ENCODE measurements around the gene GALC. TPM values are rescaled to one million over a fixed set of nuclear protein-coding genes. Genes with fewer than 3 reads are reported as not detected.

GALC gene
- 1 to 10 TPM; 2.6 to 2.8 TPM for polyA plus RNA-seq

GRCh38 chr14:87992718-87993628, at the start of gene GALC:
Gene GALC, minus strand, starts transcription at chr14:87993182. Its CDS starts 18 bp downstream, at chr14:87993164.
- WGBS, 2 donors = 3% methylated on average over 61 to 83 of the region's 83 CpGs
- no peaks in the 10 kb centered on the region for H3K36me3 ChIP-seq (ENCODE audit: control insufficient read depth in 2 of 2, insufficient read depth in 2 of 2, low read length in 1 of 2)

GRCh38 chr14:88040146-88040545, 47.2 kb upstream of the GALC start:
- Histone ChIP-seq H3K4me3 (ENCODE audit: low read depth in 1 of 2, low read length in 2 of 2) (no peak overlapping the region), H3K27ac (ENCODE audit: low read depth in 2 of 2, low read length in 1 of 2) (no peak overlapping the region), H3K36me3 (ENCODE audit: control insufficient read depth in 2 of 2, insufficient read depth in 2 of 2, low read length in 1 of 2) (no peaks in the 10 kb centered on the region), H3K4me1 (ENCODE audit: control insufficient read depth in 2 of 2, insufficient read depth in 2 of 2, low read length in 1 of 2) (no peaks in the 10 kb centered on the region), H3K9me3 (ENCODE audit: control insufficient read depth in 2 of 2, insufficient read depth in 1 of 2, low read depth in 1 of 2, low read length in 1 of 2) (peaks cover 0 to 4% of the 10 kb centered on the region in 2 donors), H3K27me3 (ENCODE audit: control insufficient read depth in 1 of 2, insufficient read depth in 2 of 2, low read length in 2 of 2) (no peaks in the 10 kb centered on the region)
- 67 to 80% methylated on average over 1 of the region's 1 CpG for WGBS, 2 donors

More at GRCh38 chr14:87992718-87993628, at the start of gene GALC:
- Histone ChIP-seq H3K27me3 (ENCODE audit: control insufficient read depth in 1 of 2, insufficient read depth in 2 of 2, low read length in 2 of 2) (no peaks in the 10 kb centered on the region), H3K4me3 (ENCODE audit: low read depth in 1 of 2, low read length in 2 of 2) (peak within 1 kb of the TSS; percentile 74 to 85), H3K9me3 (ENCODE audit: control insufficient read depth in 2 of 2, insufficient read depth in 1 of 2, low read depth in 1 of 2, low read length in 1 of 2) (no peaks in the 10 kb centered on the region), H3K27ac (ENCODE audit: low read depth in 2 of 2, low read length in 1 of 2) (peak within 1 kb of the TSS; percentile 86 to 93), H3K4me1 (ENCODE audit: control insufficient read depth in 2 of 2, insufficient read depth in 2 of 2, low read length in 1 of 2) (peaks cover 0 to 2% of the 10 kb centered on the region in 2 donors)

GRCh38 chr14:88039197-88039596, 46.2 kb upstream of the GALC start:
- no peaks in the 10 kb centered on the region for H3K4me1 ChIP-seq (ENCODE audit: control insufficient read depth in 2 of 2, insufficient read depth in 2 of 2, low read length in 1 of 2)
- no peak overlapping the region for H3K27ac ChIP-seq (ENCODE audit: low read depth in 2 of 2, low read length in 1 of 2)
- WGBS, 2 donors = 63 to 64% methylated on average over 3 of the region's 3 CpGs
- no peaks in the 10 kb centered on the region for H3K36me3 ChIP-seq (ENCODE audit: control insufficient read depth in 2 of 2, insufficient read depth in 2 of 2, low read length in 1 of 2)
- no peaks in the 10 kb centered on the region for H3K27me3 ChIP-seq (ENCODE audit: control insufficient read depth in 1 of 2, insufficient read depth in 2 of 2, low read length in 2 of 2)
- H3K9me3 ChIP-seq (ENCODE audit: control insufficient read depth in 2 of 2, insufficient read depth in 1 of 2, low read depth in 1 of 2, low read length in 1 of 2) = peaks cover 0 to 4% of the 10 kb centered on the region in 2 donors
- H3K4me3 ChIP-seq (ENCODE audit: low read depth in 1 of 2, low read length in 2 of 2) = no peak overlapping the region

- Histone ChIP-seq H3K27me3 (ENCODE audit: control insufficient read depth in 1 of 2, insufficient read depth in 2 of 2, low read length in 2 of 2) (no peaks in the 10 kb centered on the region), H3K36me3 (ENCODE audit: control insufficient read depth in 2 of 2, insufficient read depth in 2 of 2, low read length in 1 of 2) (no peaks in the 10 kb centered on the region), H3K27ac (ENCODE audit: low read depth in 2 of 2, low read length in 1 of 2) (no peak overlapping the region), H3K9me3 (ENCODE audit: control insufficient read depth in 2 of 2, insufficient read depth in 1 of 2, low read depth in 1 of 2, low read length in 1 of 2) (peaks cover 0 to 4% of the 10 kb centered on the region in 2 donors), H3K4me3 (ENCODE audit: low read depth in 1 of 2, low read length in 2 of 2) (no peak overlapping the region), H3K4me1 (ENCODE audit: control insufficient read depth in 2 of 2, insufficient read depth in 2 of 2, low read length in 1 of 2) (no peaks in the 10 kb centered on the region)
- WGBS, 2 donors = 73 to 75% methylated on average over 1 of the region's 1 CpG
These were observed 44.3 kb upstream of the GALC start for GRCh38 chr14:88037325-88037724.

GRCh38 chr14:88036422-88036821, 43.4 kb upstream of the GALC start:
- H3K9me3 ChIP-seq (ENCODE audit: control insufficient read depth in 2 of 2, insufficient read depth in 1 of 2, low read depth in 1 of 2, low read length in 1 of 2) = no peaks in the 10 kb centered on the region
- no peaks in the 10 kb centered on the region for H3K36me3 ChIP-seq (ENCODE audit: control insufficient read depth in 2 of 2, insufficient read depth in 2 of 2, low read length in 1 of 2)
- 81 to 84% methylated on average over 2 of the region's 2 CpGs for WGBS, 2 donors

GRCh38 chr14:88034076-88034475, 41.1 kb upstream of the GALC start:
- no peaks in the 10 kb centered on the region for H3K4me1 ChIP-seq (ENCODE audit: control insufficient read depth in 2 of 2, insufficient read depth in 2 of 2, low read length in 1 of 2)
- H3K36me3 ChIP-seq (ENCODE audit: control insufficient read depth in 2 of 2, insufficient read depth in 2 of 2, low read length in 1 of 2) = no peaks in the 10 kb centered on the region
- 51 to 71% methylated on average over 2 of the region's 2 CpGs for WGBS, 2 donors
- no peaks in the 10 kb centered on the region for H3K9me3 ChIP-seq (ENCODE audit: control insufficient read depth in 2 of 2, insufficient read depth in 1 of 2, low read depth in 1 of 2, low read length in 1 of 2)
- H3K27ac ChIP-seq (ENCODE audit: low read depth in 2 of 2, low read length in 1 of 2) = no peak overlapping the region
- H3K4me3 ChIP-seq (ENCODE audit: low read depth in 1 of 2, low read length in 2 of 2) = no peak overlapping the region
- no peaks in the 10 kb centered on the region for H3K27me3 ChIP-seq (ENCODE audit: control insufficient read depth in 1 of 2, insufficient read depth in 2 of 2, low read length in 2 of 2)

More at GRCh38 chr14:88036422-88036821, 43.4 kb upstream of the GALC start:
- no peaks in the 10 kb centered on the region for H3K4me1 ChIP-seq (ENCODE audit: control insufficient read depth in 2 of 2, insufficient read depth in 2 of 2, low read length in 1 of 2)
- H3K4me3 ChIP-seq (ENCODE audit: low read depth in 1 of 2, low read length in 2 of 2) = no peak overlapping the region
- no peak overlapping the region for H3K27ac ChIP-seq (ENCODE audit: low read depth in 2 of 2, low read length in 1 of 2)
- no peaks in the 10 kb centered on the region for H3K27me3 ChIP-seq (ENCODE audit: control insufficient read depth in 1 of 2, insufficient read depth in 2 of 2, low read length in 2 of 2)

- Histone ChIP-seq H3K4me3 (ENCODE audit: low read depth in 1 of 2, low read length in 2 of 2) (no peak overlapping the region), H3K27me3 (ENCODE audit: control insufficient read depth in 1 of 2, insufficient read depth in 2 of 2, low read length in 2 of 2) (no peaks in the 10 kb centered on the region), H3K27ac (ENCODE audit: low read depth in 2 of 2, low read length in 1 of 2) (no peak overlapping the region), H3K9me3 (ENCODE audit: control insufficient read depth in 2 of 2, insufficient read depth in 1 of 2, low read depth in 1 of 2, low read length in 1 of 2) (no peaks in the 10 kb centered on the region), H3K36me3 (ENCODE audit: control insufficient read depth in 2 of 2, insufficient read depth in 2 of 2, low read length in 1 of 2) (no peaks in the 10 kb centered on the region), H3K4me1 (ENCODE audit: control insufficient read depth in 2 of 2, insufficient read depth in 2 of 2, low read length in 1 of 2) (no peaks in the 10 kb centered on the region)
- 89 to 94% methylated on average over 1 of the region's 1 CpG for WGBS, 2 donors
These were observed 39.4 kb upstream of the GALC start for GRCh38 chr14:88032373-88032772.

- no peaks in the 10 kb centered on the region for H3K9me3 ChIP-seq (ENCODE audit: control insufficient read depth in 2 of 2, insufficient read depth in 1 of 2, low read depth in 1 of 2, low read length in 1 of 2)
- WGBS, 2 donors = 60 to 87% methylated on average over 1 of the region's 1 CpG
- no peaks in the 10 kb centered on the region for H3K4me1 ChIP-seq (ENCODE audit: control insufficient read depth in 2 of 2, insufficient read depth in 2 of 2, low read length in 1 of 2)
- no peaks in the 10 kb centered on the region for H3K36me3 ChIP-seq (ENCODE audit: control insufficient read depth in 2 of 2, insufficient read depth in 2 of 2, low read length in 1 of 2)
- H3K27me3 ChIP-seq (ENCODE audit: control insufficient read depth in 1 of 2, insufficient read depth in 2 of 2, low read length in 2 of 2) = no peaks in the 10 kb centered on the region
- no peak overlapping the region for H3K4me3 ChIP-seq (ENCODE audit: low read depth in 1 of 2, low read length in 2 of 2)
- no peak overlapping the region for H3K27ac ChIP-seq (ENCODE audit: low read depth in 2 of 2, low read length in 1 of 2)
These were observed 37.9 kb upstream of the GALC start for GRCh38 chr14:88030892-88031291.

- Histone ChIP-seq H3K27ac (ENCODE audit: low read depth in 2 of 2, low read length in 1 of 2) (no peak overlapping the region), H3K9me3 (ENCODE audit: control insufficient read depth in 2 of 2, insufficient read depth in 1 of 2, low read depth in 1 of 2, low read length in 1 of 2) (no peaks in the 10 kb centered on the region), H3K4me1 (ENCODE audit: control insufficient read depth in 2 of 2, insufficient read depth in 2 of 2, low read length in 1 of 2) (no peaks in the 10 kb centered on the region), H3K27me3 (ENCODE audit: control insufficient read depth in 1 of 2, insufficient read depth in 2 of 2, low read length in 2 of 2) (no peaks in the 10 kb centered on the region), H3K4me3 (ENCODE audit: low read depth in 1 of 2, low read length in 2 of 2) (no peak overlapping the region), H3K36me3 (ENCODE audit: control insufficient read depth in 2 of 2, insufficient read depth in 2 of 2, low read length in 1 of 2) (no peaks in the 10 kb centered on the region)
- 44 to 56% methylated on average over 1 of the region's 1 CpG for WGBS, 2 donors
These were observed 37.1 kb upstream of the GALC start for GRCh38 chr14:88030079-88030478.

- 79 to 80% methylated on average over 2 of the region's 2 CpGs for WGBS, 2 donors
These were observed 36.5 kb upstream of the GALC start for GRCh38 chr14:88029500-88029899.

More at GRCh38 chr14:88029500-88029899, 36.5 kb upstream of the GALC start:
- Histone ChIP-seq H3K4me1 (ENCODE audit: control insufficient read depth in 2 of 2, insufficient read depth in 2 of 2, low read length in 1 of 2) (no peaks in the 10 kb centered on the region), H3K4me3 (ENCODE audit: low read depth in 1 of 2, low read length in 2 of 2) (no peak overlapping the region), H3K36me3 (ENCODE audit: control insufficient read depth in 2 of 2, insufficient read depth in 2 of 2, low read length in 1 of 2) (no peaks in the 10 kb centered on the region), H3K27ac (ENCODE audit: low read depth in 2 of 2, low read length in 1 of 2) (no peak overlapping the region), H3K27me3 (ENCODE audit: control insufficient read depth in 1 of 2, insufficient read depth in 2 of 2, low read length in 2 of 2) (no peaks in the 10 kb centered on the region), H3K9me3 (ENCODE audit: control insufficient read depth in 2 of 2, insufficient read depth in 1 of 2, low read depth in 1 of 2, low read length in 1 of 2) (no peaks in the 10 kb centered on the region)

Measured in esophagus (tissue), 2 donors.